ENCODE results near the gene TMEM132C.

TMEM132C gene

GRCh38 chr12:128312661-128313060 lies 45.7 kb downstream of the TMEM132C start:
- no peak overlapping the region for H3K27ac ChIP-seq
- peaks cover 0 to 32% (median 19%) of the 10 kb centered on the region in 11 experiments; a peak in 16 of 22 replicates for H3K9me3 ChIP-seq (replicated peaks in 1 of 11)
- no peak overlapping the region for H3K9ac ChIP-seq
- peak overlapping the region in 8 of 11 experiments; percentile 9 to 98 (median 92); a peak in 12 of 22 replicates for H3K4me2 ChIP-seq
- no peak for TF ChIP-seq Cebpa-rat (IDR thresholded peaks at IDR 0.05)
- H3K4me1 ChIP-seq: peaks cover 17 to 55% (median 52%) of the 10 kb centered on the region in 10 experiments
- H4K20me1 ChIP-seq: no peaks in the 10 kb centered on the region
- no peak overlapping the region for H3K4me3 ChIP-seq
- H3K36me3 ChIP-seq: no peaks in the 10 kb centered on the region
- H3K27me3 ChIP-seq: 0 out of 22 replicates have a peak, but pooled peaks cover 0 to 4% (median 0%) of the 10 kb centered on the region in 11 experiments

DNA sequence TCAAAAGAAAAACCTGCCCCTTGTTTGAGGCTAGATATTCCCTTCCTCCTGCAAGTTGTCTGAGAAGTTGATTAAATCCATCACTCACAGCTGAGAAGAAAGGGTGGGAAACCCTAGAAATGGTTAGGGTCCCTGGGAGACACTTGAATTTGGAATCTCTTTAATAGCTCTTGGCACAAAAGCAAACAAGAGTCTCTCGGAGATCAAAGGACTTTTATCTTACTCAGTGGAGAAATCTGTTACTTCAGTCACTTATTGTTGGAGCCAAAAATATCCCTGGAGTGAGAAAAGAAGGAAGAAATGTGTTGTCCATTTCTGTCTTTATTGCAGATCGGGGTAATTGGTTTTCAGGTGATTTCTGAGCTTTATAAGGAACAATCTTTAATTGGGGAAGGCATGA lies 47.0 kb downstream of the TMEM132C start:
- H3K4me1 ChIP-seq: peaks cover 18 to 68% (median 64%) of the 10 kb centered on the region in 10 experiments
- no peak overlapping the region for H3K4me3 ChIP-seq
- peaks cover 0 to 32% (median 19%) of the 10 kb centered on the region in 11 experiments; a peak in 16 of 22 replicates for H3K9me3 ChIP-seq (replicated peaks in 1 of 11)
- H3K27me3 ChIP-seq: 0 out of 22 replicates have a peak, but pooled peaks cover 0 to 4% (median 0%) of the 10 kb centered on the region in 11 experiments
- no peaks in the 10 kb centered on the region for H3K36me3 ChIP-seq
- no peak for TF ChIP-seq Cebpa-rat (IDR thresholded peaks at IDR 0.05)
- H3K9ac ChIP-seq: no peak overlapping the region
- peak overlapping the region in 9 of 11 experiments; percentile 7 to 98 (median 93); a peak in 17 of 22 replicates for H3K4me2 ChIP-seq
- H3K27ac ChIP-seq: no peak overlapping the region
- no peaks in the 10 kb centered on the region for H4K20me1 ChIP-seq

DNA sequence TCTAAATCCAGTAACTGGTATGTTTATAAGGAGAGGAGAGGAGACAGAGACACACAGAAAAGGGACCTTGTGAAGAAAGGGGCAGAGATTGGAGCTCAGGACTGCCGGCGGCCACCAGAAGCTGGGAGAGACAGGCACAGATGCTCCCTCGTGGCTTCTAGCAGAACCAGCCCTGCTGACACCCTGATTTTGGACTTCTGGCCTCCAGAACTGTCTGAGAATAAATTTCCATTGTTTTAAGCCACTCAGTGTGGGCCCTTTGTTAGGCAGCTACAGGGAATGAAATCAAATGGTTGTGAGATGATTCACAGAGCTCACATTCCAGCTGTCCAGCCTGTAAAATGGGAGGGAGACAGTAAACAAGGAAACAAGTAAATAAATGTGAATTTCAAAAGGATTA lies 47.6 kb downstream of the TMEM132C start:
- Histone ChIP-seq H3K4me3 (no peak overlapping the region), H3K4me2 (peak overlapping the region in 8 of 11 experiments; percentile 86 to 98 (median 94); a peak in 16 of 22 replicates), H3K36me3 (no peaks in the 10 kb centered on the region), H3K9ac (no peak overlapping the region), H4K20me1 (no peaks in the 10 kb centered on the region), H3K27me3 (0 out of 22 replicates have a peak, but pooled peaks cover 0 to 4% (median 0%) of the 10 kb centered on the region in 11 experiments), H3K9me3 (replicated peaks in 1 of 11) (peaks cover 0 to 27% (median 19%) of the 10 kb centered on the region in 11 experiments; a peak in 16 of 22 replicates), H3K4me1 (peaks cover 18 to 75% (median 70%) of the 10 kb centered on the region in 10 experiments), H3K27ac (no peak overlapping the region)
- TF ChIP-seq Cebpa-rat (IDR thresholded peaks at IDR 0.05): no peak

DNA sequence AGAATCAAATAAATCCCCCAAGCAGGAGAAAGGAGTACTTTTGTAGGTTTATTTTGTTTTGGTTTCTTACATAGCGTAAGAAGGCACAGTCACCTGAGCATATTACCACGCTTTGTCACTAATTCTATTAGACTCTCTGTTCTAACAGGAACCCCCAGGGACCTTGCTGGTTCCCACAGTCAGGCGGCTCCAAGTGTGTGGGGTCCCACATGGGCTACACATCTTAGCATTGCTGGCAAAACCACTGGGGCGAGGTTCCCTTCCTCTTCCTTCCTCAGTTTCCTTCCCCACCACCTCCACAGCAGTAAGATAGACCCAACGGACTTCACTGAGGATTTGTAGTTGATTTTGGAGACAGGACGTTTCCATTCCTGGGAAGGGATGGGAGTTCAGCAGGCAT lies 49.1 kb downstream of the TMEM132C start:
- H3K9ac ChIP-seq: peak overlapping the region in 5 of 11 experiments; percentile 4 to 70 (median 62); a peak in 9 of 22 replicates
- 0 out of 22 replicates have a peak, but pooled peaks cover 0 to 4% (median 0%) of the 10 kb centered on the region in 11 experiments for H3K27me3 ChIP-seq
- H3K4me1 ChIP-seq: peaks cover 18 to 76% (median 70%) of the 10 kb centered on the region in 10 experiments
- H3K4me2 ChIP-seq: peak overlapping the region; percentile 25 to 98 (median 91)
- H3K36me3 ChIP-seq: no peaks in the 10 kb centered on the region
- TF ChIP-seq Cebpa-rat (IDR thresholded peaks at IDR 0.05): no peak
- H3K4me3 ChIP-seq: peak overlapping the region in 5 of 10 experiments; percentile 0 to 48 (median 40); a peak in 6 of 20 replicates
- no peaks in the 10 kb centered on the region for H4K20me1 ChIP-seq
- peaks cover 0 to 20% (median 15%) of the 10 kb centered on the region in 11 experiments; a peak in 18 of 22 replicates for H3K9me3 ChIP-seq (replicated peaks in 1 of 11)
- H3K27ac ChIP-seq: peak overlapping the region in 6 of 11 experiments; percentile 10 to 84 (median 71); a peak in 12 of 22 replicates

DNA sequence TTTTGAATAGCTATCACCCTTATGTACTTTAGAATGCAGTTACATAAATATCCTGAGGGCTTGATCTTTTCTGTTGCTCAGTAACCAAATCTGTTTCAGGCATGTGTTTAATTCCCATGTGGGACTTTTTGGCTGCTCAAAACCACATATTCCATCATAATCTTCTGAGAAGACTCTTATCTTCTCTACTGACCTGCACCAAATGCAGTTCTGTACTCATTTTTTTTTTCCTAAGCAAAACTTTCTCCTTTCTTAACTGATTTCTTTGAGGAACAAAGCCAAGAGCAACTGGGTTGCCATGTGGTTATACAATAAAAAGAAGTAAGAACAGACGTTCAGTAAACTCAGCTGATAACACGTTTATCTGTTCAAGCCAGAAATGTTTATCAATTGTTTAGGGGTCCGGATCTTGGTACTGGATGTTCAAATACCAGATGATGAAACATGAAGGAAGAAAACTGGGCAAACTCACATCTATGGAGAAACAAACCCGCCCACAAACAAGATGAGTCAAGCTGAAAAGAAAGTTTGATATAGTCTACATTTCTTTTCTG lies 50.1 kb downstream of the TMEM132C start:
- H3K4me3 ChIP-seq: peak overlapping the region in 3 of 10 experiments; percentile 9 to 48 (median 12); a peak in 3 of 20 replicates
- 0 out of 22 replicates have a peak, but pooled peaks cover 0 to 4% (median 0%) of the 10 kb centered on the region in 11 experiments for H3K27me3 ChIP-seq
- no peak for TF ChIP-seq Cebpa-rat (IDR thresholded peaks at IDR 0.05)
- H3K4me1 ChIP-seq: peaks cover 18 to 76% (median 70%) of the 10 kb centered on the region in 10 experiments
- peaks cover 0 to 3% (median 0%) of the 10 kb centered on the region in 11 experiments; a peak in 4 of 22 replicates for H3K36me3 ChIP-seq
- H3K4me2 ChIP-seq: peak overlapping the region; percentile 25 to 98 (median 91); a peak in 21 of 22 replicates
- H3K27ac ChIP-seq: peak overlapping the region in 6 of 11 experiments; percentile 10 to 84 (median 71); a peak in 10 of 22 replicates
- no peaks in the 10 kb centered on the region for H4K20me1 ChIP-seq
- H3K9me3 ChIP-seq (replicated peaks in 1 of 11): peaks cover 9 to 21% (median 17%) of the 10 kb centered on the region in 11 experiments
- H3K9ac ChIP-seq: peak overlapping the region in 4 of 11 experiments; percentile 44 to 70 (median 66); a peak in 6 of 22 replicates

- no peak for TF ChIP-seq Cebpa-rat (IDR thresholded peaks at IDR 0.05)
- no peak overlapping the region for H3K9ac ChIP-seq
- H3K27me3 ChIP-seq: 0 out of 22 replicates have a peak, but pooled peaks cover 0 to 4% (median 0%) of the 10 kb centered on the region in 11 experiments
- peak overlapping the region in 9 of 11 experiments; percentile 76 to 98 (median 93); a peak in 16 of 22 replicates for H3K4me2 ChIP-seq
- H4K20me1 ChIP-seq: no peaks in the 10 kb centered on the region
- H3K9me3 ChIP-seq (replicated peaks in 1 of 11): peaks cover 16 to 30% (median 25%) of the 10 kb centered on the region in 11 experiments
- H3K4me1 ChIP-seq: peaks cover 18 to 64% (median 62%) of the 10 kb centered on the region in 10 experiments
- H3K36me3 ChIP-seq: peaks cover 0 to 5% (median 0%) of the 10 kb centered on the region in 11 experiments; a peak in 4 of 22 replicates
- H3K4me3 ChIP-seq: no peak overlapping the region
- H3K27ac ChIP-seq: peak overlapping the region in 2 of 11 experiments; percentile 77 to 84; a peak in 3 of 22 replicates
Observed at GRCh38 chr12:128318341-128318740, 51.4 kb downstream of the TMEM132C start.

DNA sequence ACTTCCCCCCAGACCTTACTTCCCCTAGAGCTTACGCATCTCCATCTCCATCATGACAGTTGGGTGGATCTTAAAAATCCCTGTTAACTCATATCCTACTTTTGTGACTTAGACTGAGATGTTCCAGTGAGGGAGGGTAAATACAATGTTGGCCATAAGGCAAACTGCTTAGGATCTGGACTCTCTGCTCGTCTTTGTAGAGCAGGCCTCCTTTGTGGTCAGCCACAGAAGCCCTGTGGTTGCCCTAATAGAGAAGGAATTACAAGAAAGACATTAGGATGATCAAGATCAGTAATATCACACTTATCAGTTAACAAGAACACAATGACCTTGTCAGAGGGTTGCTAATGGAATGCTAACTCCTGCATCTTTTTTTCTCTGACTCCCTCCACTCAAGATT lies 52.0 kb downstream of the TMEM132C start:
- Histone ChIP-seq H3K9ac (no peak overlapping the region), H3K4me1 (peaks cover 18 to 58% (median 56%) of the 10 kb centered on the region in 10 experiments), H3K4me3 (no peak overlapping the region), H3K4me2 (peak overlapping the region in 8 of 11 experiments; percentile 86 to 98 (median 94); a peak in 16 of 22 replicates), H3K27me3 (0 out of 22 replicates have a peak, but pooled peaks cover 0 to 4% (median 0%) of the 10 kb centered on the region in 11 experiments), H4K20me1 (no peaks in the 10 kb centered on the region), H3K27ac (peak overlapping the region in 2 of 11 experiments; percentile 5 to 8; a peak in 2 of 22 replicates), H3K36me3 (peaks cover 0 to 5% (median 0%) of the 10 kb centered on the region in 11 experiments; a peak in 4 of 22 replicates), H3K9me3 (replicated peaks in 1 of 11) (peaks cover 16 to 30% (median 25%) of the 10 kb centered on the region in 11 experiments)
- no peak for TF ChIP-seq Cebpa-rat (IDR thresholded peaks at IDR 0.05)

DNA sequence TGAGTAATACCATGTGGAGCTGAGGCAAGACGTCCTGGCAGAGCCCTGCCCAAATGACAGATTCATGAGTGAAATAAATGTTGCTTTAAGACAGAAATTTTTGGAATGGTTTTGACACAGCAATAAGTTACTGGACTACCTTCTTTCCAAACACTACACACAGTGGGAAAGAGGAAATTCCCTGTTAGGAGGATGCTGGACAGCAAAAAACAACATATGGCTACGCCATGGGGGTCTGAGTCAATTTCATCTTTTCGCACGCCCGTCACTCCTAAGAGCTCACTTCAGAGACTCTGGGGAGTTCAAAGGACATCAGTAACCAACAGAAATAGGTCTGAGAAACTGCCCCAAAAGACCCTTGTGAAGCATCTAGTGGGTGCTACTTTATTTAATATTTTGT lies 55.4 kb downstream of the TMEM132C start:
- Histone ChIP-seq H3K9ac (no peak overlapping the region), H3K4me1 (peaks cover 4 to 24% (median 22%) of the 10 kb centered on the region in 10 experiments; a peak in 18 of 20 replicates), H3K36me3 (peaks cover 0 to 5% (median 0%) of the 10 kb centered on the region in 11 experiments; a peak in 4 of 22 replicates), H3K4me2 (no peak overlapping the region), H3K4me3 (no peak overlapping the region), H3K9me3 (replicated peaks in 1 of 11) (peaks cover 16 to 30% (median 25%) of the 10 kb centered on the region in 11 experiments), H4K20me1 (no peaks in the 10 kb centered on the region), H3K27me3 (no peaks in the 10 kb centered on the region), H3K27ac (no peak overlapping the region)
- no peak for TF ChIP-seq Cebpa-rat (IDR thresholded peaks at IDR 0.05)
